Transverse colon (tissue), 4 donors: ENCODE results near the gene GFOD1. TPM values are rescaled to one million over a fixed set of nuclear protein-coding genes. Genes with fewer than 3 reads are reported as not detected.

Experiments
- DNase-seq: peaks from one replicate; pipeline ENCODE4 v3.0.0-alpha.2; 2019
- H3K27ac ChIP-seq, 4 donors: fragments of 200-600 bp; sonication (generic); 2 replicates each; pipeline ENCODE4 v1.5.1; 2016 to 2018; ENCODE audit warnings: inconsistent platforms in 4 of 4
- H3K27me3 ChIP-seq: fragments of 200-600 bp; sonication (generic); 2 replicates; pipeline ENCODE4 v1.5.1; 2017; ENCODE audit warnings: inconsistent platforms
- H3K36me3 ChIP-seq, 4 donors: fragments of 200-600 bp; sonication (generic); 2 replicates each; pipeline ENCODE4 v1.5.1; 2017 to 2019; ENCODE audit warnings: inconsistent platforms in 4 of 4
- H3K4me1 ChIP-seq, 4 donors: fragments of 200-600 bp; sonication (generic); 2 replicates each; pipeline ENCODE4 v1.5.1; 2017 to 2020; ENCODE audit warnings: inconsistent platforms in 4 of 4
- H3K4me3 ChIP-seq, 4 donors: fragments of 200-600 bp; sonication (generic); 1 replicate in 1 of 4; 2 replicates in 3 of 4; pipeline versions ENCODE4 v1.5.1 to v1.6.1; 2017 to 2019; ENCODE audit warnings: inconsistent platforms in 4 of 4
- H3K9me3 ChIP-seq, 2 donors: fragments of 200-600 bp; sonication (generic); 2 replicates each; pipeline ENCODE4 v1.5.1; 2017 to 2019; ENCODE audit warnings: inconsistent platforms in 2 of 2
- EP300 ChIP-seq: sonication (generic); formaldehyde crosslinking; IDR thresholded peaks from one replicate; pipeline ENCODE4 v1.6.1; 2017; ENCODE audit warnings: antibody characterized with exemption, low read depth
- POLR2A ChIP-seq: fragments of 450-650 bp; IDR thresholded peaks from one replicate; pipeline ENCODE4 v1.6.1; 2016; ENCODE audit warnings: antibody characterized with exemption, mild to moderate bottlenecking, moderate library complexity
- POLR2AphosphoS5 ChIP-seq, 3 donors: sonication (generic); formaldehyde crosslinking; IDR thresholded peaks; one replicate each; pipeline ENCODE4 v1.6.1; 2016; ENCODE audit warnings: antibody characterized with exemption in 3 of 3
- WGBS, 2 donors: methylation state at CpG; one replicate each; pipeline ENCODE4 v1.1.5; 2018; ENCODE audit warnings: low coverage in 1 of 2; 5-methylcytosine and 5-hydroxymethylcytosine counted together
- in situ Hi-C, 4 donors: fragments of 200-750 bp; cut with MboI; loops; one replicate each; pipeline versions ENCODE4 v1.15.0 to v1.15.1; 2017; ENCODE audit warnings: low sequenced_read_pairs in 3 of 4, low pct_ligation_motif_present in 1 of 4, low pct_unique_long_range_greater_than_20kb in 1 of 4
- intact Hi-C: fragments of 100-400 bp; cut with DNase I; formaldehyde crosslinking; loops from one replicate; pipeline ENCODE4 v1.15.1; 2023; ENCODE audit warnings: low total_unique reads
- total RNA-seq, 4 donors: library from RNA; depleted of rRNA; stranded (reverse); fragments of >200 nt; gene quantifications; one replicate each; pipeline ENCODE4 v1.1.0, GENCODE V29; 2016
- TF ChIP-seq, protein P1 (sequence below), 5 experiments: fragments of 200-600 bp in 3 of 5; fragments of 450-650 bp in 2 of 5; sonication (generic) in 3 of 5; IDR thresholded peaks; 1 replicate in 2 of 5; 2 replicates in 3 of 5; pipeline ENCODE4 v1.5.1; 2016 to 2017; ENCODE audit warnings: antibody characterized with exemption in 5 of 5, inconsistent platforms in 3 of 5, mild to moderate bottlenecking in 2 of 5, moderate library complexity in 1 of 5

GFOD1 gene
- total RNA-seq, 4 donors from 2014 or later: 8.4 to 36.7 (median 19.9) TPM

DNA sequence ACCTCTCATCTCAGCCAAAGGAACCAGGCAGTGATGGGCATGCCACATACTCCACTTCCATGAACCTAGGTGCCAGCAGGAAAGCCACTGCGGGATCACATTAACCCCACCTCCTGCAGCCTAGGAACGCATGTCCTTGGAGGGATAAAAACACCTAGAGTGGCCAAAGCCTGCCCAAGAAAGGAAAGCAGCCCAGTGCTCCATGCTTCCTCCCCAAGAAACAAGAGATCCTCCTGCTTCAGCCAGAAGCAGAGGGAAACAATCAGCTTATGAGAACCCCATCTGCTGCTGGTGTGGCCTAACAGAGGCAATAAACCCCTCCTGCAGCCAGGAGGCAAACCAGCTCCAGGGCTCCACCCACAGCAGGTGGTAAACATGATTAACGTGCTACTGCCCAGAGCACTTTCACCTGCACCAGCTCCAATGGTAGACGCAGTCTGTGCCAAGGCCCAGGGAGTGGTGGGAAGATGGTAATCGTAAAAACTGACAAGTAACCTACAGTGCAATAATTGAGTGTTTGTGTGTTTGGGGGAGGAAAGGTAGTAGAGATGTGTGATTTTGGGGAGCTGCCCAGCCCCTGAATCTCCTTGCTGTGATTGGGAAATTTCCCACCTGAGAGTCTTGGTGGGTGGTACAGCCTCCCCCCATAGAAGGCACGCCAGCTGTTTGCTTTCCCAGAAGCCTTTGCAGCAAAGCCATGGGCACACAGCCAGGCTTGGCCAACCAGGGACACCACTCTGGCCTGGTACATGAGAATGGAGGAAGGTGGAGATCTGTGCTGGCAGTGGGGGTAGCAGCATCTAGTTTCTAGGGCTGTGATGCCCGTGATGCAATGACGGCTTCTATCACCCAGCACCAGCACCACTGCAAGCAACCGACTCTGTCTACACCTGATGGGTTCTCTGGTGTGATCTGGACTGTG lies 108.5 kb downstream of the GFOD1 start:
- WGBS, 2 donors: 59 to 65% methylated on average over 2 to 9 of the region's 9 CpGs
- Histone ChIP-seq H3K27me3 (no peaks in the 10 kb centered on the region), H3K27ac (peak overlapping the region; percentile 53 to 81 (median 70)), H3K36me3 (no peaks in the 10 kb centered on the region), H3K9me3 (no peaks in the 10 kb centered on the region), H3K4me1 (peaks cover 13 to 58% (median 47%) of the 10 kb centered on the region in 4 donors), H3K4me3 (no peak overlapping the region)
- in situ Hi-C loops: no loop called here
- TF ChIP-seq EP300 (no peak), POLR2A (no peak), POLR2AphosphoS5 (IDR thresholded peaks at IDR 0.05) (peak; percentile 39 to 77 (median 61))
- TF ChIP-seq, protein P1, sequence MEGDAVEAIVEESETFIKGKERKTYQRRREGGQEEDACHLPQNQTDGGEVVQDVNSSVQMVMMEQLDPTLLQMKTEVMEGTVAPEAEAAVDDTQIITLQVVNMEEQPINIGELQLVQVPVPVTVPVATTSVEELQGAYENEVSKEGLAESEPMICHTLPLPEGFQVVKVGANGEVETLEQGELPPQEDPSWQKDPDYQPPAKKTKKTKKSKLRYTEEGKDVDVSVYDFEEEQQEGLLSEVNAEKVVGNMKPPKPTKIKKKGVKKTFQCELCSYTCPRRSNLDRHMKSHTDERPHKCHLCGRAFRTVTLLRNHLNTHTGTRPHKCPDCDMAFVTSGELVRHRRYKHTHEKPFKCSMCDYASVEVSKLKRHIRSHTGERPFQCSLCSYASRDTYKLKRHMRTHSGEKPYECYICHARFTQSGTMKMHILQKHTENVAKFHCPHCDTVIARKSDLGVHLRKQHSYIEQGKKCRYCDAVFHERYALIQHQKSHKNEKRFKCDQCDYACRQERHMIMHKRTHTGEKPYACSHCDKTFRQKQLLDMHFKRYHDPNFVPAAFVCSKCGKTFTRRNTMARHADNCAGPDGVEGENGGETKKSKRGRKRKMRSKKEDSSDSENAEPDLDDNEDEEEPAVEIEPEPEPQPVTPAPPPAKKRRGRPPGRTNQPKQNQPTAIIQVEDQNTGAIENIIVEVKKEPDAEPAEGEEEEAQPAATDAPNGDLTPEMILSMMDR (IDR thresholded peaks at IDR 0.05): peak in 3 of 5 experiments; percentile 18 to 52 (median 19)
- peak; percentile 90 for DNase-seq
- intact Hi-C loops: no loop called here

- Histone ChIP-seq H3K27ac (no peak overlapping the region), H3K4me3 (no peak overlapping the region), H3K4me1 (peaks cover 3 to 42% (median 36%) of the 10 kb centered on the region in 4 donors), H3K9me3 (no peaks in the 10 kb centered on the region), H3K36me3 (no peaks in the 10 kb centered on the region), H3K27me3 (no peaks in the 10 kb centered on the region)
- TF ChIP-seq POLR2A: no peak
- TF ChIP-seq POLR2AphosphoS5 (IDR thresholded peaks at IDR 0.05): no peak
- TF ChIP-seq, protein P1 (IDR thresholded peaks at IDR 0.05): no peak
- no peak for TF ChIP-seq EP300
- intact Hi-C loops: no loop called here
- in situ Hi-C loops: no loop called here
- 97 to 100% methylated on average over 2 of the region's 2 CpGs for WGBS, 2 donors
- DNase-seq: no peak
Measured at GRCh38 chr6:13377054-13377758, 110.2 kb downstream of the GFOD1 start.

- DNase-seq: no peak
- H3K9me3 ChIP-seq: no peaks in the 10 kb centered on the region
- no peak overlapping the region for H3K27ac ChIP-seq
- WGBS, 2 donors: 79 to 89% methylated on average over 8 to 9 of the region's 9 CpGs
- no peak overlapping the region for H3K4me3 ChIP-seq
- in situ Hi-C loops (no loop called here), intact Hi-C loops (no loop called here)
- no peaks in the 10 kb centered on the region for H3K27me3 ChIP-seq
- TF ChIP-seq POLR2AphosphoS5 (IDR thresholded peaks at IDR 0.05) (no peak), POLR2A (no peak), EP300 (no peak)
- TF ChIP-seq, protein P1 (IDR thresholded peaks at IDR 0.05): no peak
- H3K36me3 ChIP-seq: no peaks in the 10 kb centered on the region
- H3K4me1 ChIP-seq: peaks cover 2 to 25% (median 22%) of the 10 kb centered on the region in 4 donors
Measured at GRCh38 chr6:13375360-13375878, 112.0 kb downstream of the GFOD1 start.

DNA sequence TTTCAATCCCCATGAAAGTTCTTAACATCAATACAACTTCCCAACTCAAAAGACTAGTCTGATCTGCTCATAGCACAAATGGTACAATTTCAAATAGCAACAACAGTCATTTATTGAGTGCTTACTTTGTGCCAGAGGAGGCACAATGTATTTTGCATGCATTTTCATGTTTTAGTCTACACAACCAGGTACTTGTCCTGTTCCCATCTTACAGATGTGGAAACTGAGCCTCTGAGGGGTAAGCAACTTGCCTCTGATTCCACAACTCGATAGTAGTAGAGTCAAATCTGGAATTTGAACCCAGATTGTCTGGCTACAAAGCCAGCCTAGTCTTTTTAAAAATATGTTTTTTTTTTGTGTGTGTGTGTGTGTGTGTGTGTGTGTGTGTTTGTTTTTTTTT lies 113.5 kb downstream of the GFOD1 start:
- Histone ChIP-seq H3K27me3 (no peaks in the 10 kb centered on the region), H3K9me3 (no peaks in the 10 kb centered on the region), H3K36me3 (no peaks in the 10 kb centered on the region), H3K4me3 (no peak overlapping the region), H3K4me1 (peaks cover 0 to 12% (median 10%) of the 10 kb centered on the region in 4 donors), H3K27ac (no peak overlapping the region)
- intact Hi-C loops: no loop called here
- 78% methylated on average over 1 of the region's 1 CpG; no CpG with 5 or more reads in 1 of the 2 donors for WGBS, 2 donors
- in situ Hi-C loops: loop anchor here in 1 of 4 donors (25.0 kb wide), 1 partner anchor 688 kb away; no protein-coding TSS in a partner anchor
- TF ChIP-seq EP300: no peak
- TF ChIP-seq, protein P1 (IDR thresholded peaks at IDR 0.05): no peak
- TF ChIP-seq POLR2A: no peak
- no peak for TF ChIP-seq POLR2AphosphoS5 (IDR thresholded peaks at IDR 0.05)
- no peak for DNase-seq
